Stimulated activated naive CD8-positive, alpha-beta T cell treated with anti-CD3 and anti-CD28 coated beads, Interleukin-15, amount 100 ng/mL, for 72 hours (primary cell): ENCODE measurements around the gene HECW1.

Source experiments
- ATAC-seq: fragments of 150-1000 bp; cut with Tn5 transposase; 2 replicates; pipeline ENCODE4 v1.10.0; 2021; ENCODE audit warnings: mild to moderate bottlenecking, moderate library complexity
- DNase-seq, 2 donors: peaks; one replicate each; pipeline ENCODE4 v3.0.0; 2021 to 2022
- H3K27ac Mint-ChIP-seq, 2 donors: one replicate each; pipeline ENCODE4 v1.8.0; 2022; ENCODE audit warnings: mild to moderate bottlenecking in 2 of 2, mixed read lengths in 2 of 2, moderate library complexity in 2 of 2
- H3K27me3 Mint-ChIP-seq: one replicate; pipeline ENCODE4 v1.8.0; 2022; ENCODE audit warnings: mixed read lengths
- H3K4me1 Mint-ChIP-seq: one replicate; pipeline ENCODE4 v1.8.0; 2022; ENCODE audit warnings: mild to moderate bottlenecking, mixed read lengths
- H3K4me3 Mint-ChIP-seq, 2 donors: one replicate each; pipeline ENCODE4 v1.8.0; 2022; ENCODE audit warnings: mild to moderate bottlenecking in 2 of 2, mixed read lengths in 2 of 2, moderate library complexity in 1 of 2
- H3K9me3 Mint-ChIP-seq, 2 donors: one replicate each; pipeline ENCODE4 v1.8.0; 2022; ENCODE audit warnings: mixed read lengths in 2 of 2

The HECW1 gene

DNA sequence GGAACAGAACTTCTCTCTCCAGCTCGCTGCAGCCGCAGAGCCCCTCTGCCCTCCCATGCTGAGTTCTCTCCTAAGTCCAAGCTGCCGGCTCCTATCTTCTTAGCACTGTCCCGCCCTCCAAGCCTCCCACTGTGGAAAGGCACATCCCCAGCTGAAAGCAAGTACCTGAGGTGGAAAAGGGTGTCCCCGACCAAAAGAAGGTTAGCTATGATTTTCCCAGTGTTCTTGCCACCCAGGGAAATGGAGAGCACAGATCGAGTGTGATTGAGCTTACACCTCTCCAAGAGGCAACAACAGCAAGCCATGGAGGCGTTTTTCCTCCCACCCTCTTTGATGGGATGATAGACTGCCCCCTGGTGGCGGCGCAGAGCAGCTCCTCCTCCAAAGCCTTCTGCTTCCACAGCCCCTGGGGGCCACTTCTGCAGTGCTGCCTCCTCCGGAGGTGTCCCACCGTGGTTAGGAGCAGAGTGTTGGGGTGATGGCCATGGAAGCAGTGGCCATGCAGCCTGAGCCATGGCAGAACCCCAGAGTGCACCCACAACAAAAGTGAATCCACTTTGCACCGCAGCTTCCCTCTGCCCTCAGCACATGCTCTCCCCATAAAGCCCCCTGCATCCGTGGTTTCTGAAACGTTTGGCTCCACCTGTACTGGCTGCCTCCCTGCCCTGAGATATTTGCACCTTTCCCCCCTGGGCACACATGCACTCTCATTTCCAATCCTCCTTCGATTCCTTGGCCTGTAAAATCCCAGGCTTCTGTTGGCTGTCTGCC lies 327.4 kb downstream of the HECW1 start:
- Mint-ChIP-seq H3K4me3 (no peak overlapping the region), H3K9me3 (no peaks in the 10 kb centered on the region), H3K27ac (peak overlapping the region; percentile 52), H3K4me1 (no peaks in the 10 kb centered on the region), H3K27me3 (peaks cover 8% of the 10 kb centered on the region)
- ATAC-seq, result peak; percentile 80
- DNase-seq, result peak; percentile 57 to 58

DNA sequence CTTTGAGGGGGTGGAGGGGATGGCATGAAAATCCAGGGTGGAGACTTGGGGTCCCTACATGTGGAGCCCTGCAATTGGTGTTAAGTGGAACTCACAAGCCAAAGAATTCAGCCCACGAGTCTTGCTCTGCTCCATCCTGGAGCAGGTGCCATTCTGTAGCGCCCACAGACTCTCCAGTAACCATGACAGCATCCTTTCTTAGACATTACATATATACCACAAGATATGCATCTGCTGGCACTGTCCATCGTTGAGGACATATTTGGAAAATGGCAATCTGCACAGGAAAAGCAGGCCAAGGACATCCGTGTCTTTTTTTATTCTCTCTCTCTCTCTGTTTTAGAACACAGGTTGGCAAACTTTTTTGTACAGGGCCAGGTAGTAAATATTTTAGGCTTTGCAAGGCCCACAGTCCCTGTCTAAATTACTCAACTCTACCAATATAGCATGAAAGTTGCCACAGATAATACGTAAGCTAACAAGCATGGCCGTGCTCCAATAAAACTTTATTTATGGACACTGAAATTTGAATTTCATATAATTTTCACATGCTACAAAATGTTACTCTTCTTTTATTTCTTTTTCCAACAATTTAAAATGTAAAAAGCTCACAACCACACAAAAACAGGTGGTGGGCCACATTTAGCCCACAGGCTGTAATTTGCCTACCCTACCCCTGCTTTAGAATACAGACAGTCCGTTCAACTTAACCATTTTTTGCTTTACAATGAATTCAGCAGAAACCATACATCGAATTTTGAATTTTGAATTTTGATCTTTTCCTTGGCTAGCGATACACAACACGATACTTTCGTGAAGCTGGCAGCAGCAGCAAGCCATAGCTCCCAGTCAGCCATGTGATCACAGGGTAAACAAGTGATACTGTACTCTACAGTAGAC lies 329.0 kb downstream of the HECW1 start:
- DNase-seq (no peak), ATAC-seq (no peak)
- no peak overlapping the region for H3K4me3 Mint-ChIP-seq
- H3K4me1 Mint-ChIP-seq, result no peaks in the 10 kb centered on the region
- H3K9me3 Mint-ChIP-seq, result no peaks in the 10 kb centered on the region
- H3K27ac Mint-ChIP-seq, result no peak overlapping the region
- H3K27me3 Mint-ChIP-seq, result peaks cover 9% of the 10 kb centered on the region

DNA sequence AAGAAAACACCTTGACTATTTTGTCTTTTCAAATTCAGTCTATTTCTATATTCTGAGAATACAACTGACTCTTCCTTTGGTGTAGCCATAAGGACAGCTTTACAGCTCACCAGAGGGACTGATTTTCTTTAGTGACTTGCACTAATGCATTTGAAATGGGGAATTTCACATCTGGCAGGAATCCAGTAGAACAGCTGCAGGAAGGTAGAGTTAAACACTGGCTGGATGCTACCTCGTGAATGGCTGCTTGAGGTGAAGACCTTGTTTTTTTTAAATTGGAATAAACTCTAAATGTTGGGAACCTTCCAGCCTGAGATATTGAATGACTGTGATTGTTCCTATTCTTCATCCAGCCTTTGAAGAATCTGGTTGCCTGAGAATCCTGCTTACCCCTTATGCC lies 330.9 kb downstream of the HECW1 start:
- Mint-ChIP-seq H3K4me3 (no peak overlapping the region), H3K27me3 (peaks cover 9% of the 10 kb centered on the region), H3K9me3 (no peaks in the 10 kb centered on the region), H3K27ac (peak overlapping the region in 1 of 2 donors; percentile 57), H3K4me1 (no peaks in the 10 kb centered on the region)
- ATAC-seq (no peak), DNase-seq (no peak)

DNA sequence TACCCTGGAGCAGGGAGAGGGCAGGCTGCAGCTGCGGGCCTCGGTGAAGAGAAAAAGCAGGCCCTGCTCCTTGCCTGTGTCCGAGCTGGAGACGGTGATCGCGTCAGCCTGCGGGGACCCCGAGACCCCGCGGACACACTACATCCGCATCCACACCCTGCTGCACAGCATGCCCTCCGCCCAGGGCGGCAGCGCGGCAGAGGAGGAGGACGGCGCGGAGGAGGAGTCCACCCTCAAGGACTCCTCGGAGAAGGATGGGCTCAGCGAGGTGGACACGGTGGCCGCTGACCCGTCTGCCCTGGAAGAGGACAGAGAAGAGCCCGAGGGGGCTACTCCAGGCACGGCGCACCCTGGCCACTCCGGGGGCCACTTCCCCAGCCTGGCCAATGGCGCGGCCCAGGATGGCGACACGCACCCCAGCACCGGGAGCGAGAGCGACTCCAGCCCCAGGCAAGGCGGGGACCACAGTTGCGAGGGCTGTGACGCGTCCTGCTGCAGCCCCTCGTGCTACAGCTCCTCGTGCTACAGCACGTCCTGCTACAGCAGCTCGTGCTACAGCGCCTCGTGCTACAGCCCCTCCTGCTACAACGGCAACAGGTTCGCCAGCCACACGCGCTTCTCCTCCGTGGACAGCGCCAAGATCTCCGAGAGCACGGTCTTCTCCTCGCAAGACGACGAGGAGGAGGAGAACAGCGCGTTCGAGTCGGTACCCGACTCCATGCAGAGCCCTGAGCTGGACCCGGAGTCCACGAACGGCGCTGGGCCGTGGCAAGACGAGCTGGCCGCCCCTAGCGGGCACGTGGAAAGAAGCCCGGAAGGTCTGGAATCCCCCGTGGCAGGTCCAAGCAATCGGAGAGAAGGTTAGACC lies 332.5 kb downstream of the HECW1 start:
- ATAC-seq, result peak; percentile 53
- DNase-seq, result no peak
- H3K27ac Mint-ChIP-seq, result peak overlapping the region in 1 of 2 donors; percentile 10
- H3K4me3 Mint-ChIP-seq, result no peak overlapping the region
- H3K9me3 Mint-ChIP-seq, result no peaks in the 10 kb centered on the region
- H3K4me1 Mint-ChIP-seq, result no peaks in the 10 kb centered on the region
- peaks cover 9% of the 10 kb centered on the region for H3K27me3 Mint-ChIP-seq

DNA sequence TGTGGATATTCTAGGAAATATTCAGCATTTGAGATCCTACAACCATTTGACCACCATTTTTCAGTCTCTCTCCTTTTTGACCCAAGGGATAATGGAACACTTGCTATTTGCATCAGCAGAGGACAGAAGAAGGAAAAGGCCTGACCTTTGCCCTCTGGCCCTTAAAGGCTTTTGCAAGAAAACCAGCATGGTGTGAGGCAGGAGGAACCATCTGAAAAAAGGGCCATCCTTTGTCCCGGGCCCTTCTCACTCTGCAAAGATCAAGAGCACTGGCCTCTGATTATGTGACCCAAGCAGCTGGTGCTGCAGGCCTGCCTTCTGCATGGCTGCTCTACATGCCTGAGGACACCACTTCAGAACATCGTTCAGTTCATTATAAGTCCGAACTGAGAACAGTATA lies 337.1 kb downstream of the HECW1 start:
- DNase-seq, result no peak
- H3K27ac Mint-ChIP-seq, result no peak overlapping the region
- H3K9me3 Mint-ChIP-seq, result no peaks in the 10 kb centered on the region
- H3K27me3 Mint-ChIP-seq, result peaks cover 10% of the 10 kb centered on the region
- H3K4me1 Mint-ChIP-seq, result no peaks in the 10 kb centered on the region
- no peak for ATAC-seq
- no peak overlapping the region for H3K4me3 Mint-ChIP-seq

DNA sequence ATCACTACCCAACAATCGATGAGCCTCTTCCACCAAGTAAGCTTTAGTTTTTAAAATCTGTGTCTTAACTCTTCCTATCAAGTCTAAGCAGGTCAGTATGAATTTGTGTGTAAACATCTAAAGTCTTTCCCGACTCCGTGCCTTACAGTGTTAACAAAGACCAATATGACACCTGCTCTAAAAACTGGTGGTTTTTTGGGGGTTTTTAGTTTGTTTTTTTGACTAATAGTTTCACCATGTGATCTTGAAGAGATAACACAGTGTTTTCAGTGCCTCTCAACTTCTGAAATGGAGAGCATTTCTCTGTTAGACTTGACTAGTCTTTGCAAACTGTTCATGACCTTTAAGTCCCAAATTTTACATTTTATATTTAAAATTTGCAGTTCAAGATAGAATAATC lies 338.4 kb downstream of the HECW1 start:
- ATAC-seq, result no peak

DNA sequence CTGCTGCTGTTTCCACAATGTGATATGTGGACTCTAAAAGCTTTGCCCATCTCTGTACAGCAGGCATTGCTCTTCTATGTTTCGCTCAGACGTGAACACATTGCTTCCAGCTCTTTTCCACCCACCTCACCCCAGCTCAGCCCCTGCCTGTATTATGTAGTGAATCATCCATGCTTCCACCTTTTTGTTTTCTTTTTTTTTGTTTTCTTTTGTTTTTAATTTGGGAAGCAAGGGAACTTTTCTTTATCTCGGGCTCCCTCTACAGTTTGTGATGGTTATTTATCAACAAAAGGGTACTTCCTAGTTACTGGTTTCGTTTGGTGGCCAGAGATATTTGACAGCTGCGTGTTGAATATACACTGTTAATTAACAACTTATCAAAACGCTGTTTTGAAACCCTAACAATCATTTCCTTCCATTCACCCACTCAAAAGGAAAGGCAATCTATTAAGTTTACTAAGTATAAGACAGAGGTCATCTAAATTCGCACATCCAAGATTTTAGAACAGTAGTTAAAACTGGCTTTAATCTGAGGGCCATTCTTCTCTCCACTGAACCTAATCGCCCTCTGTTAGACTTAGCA lies 342.6 kb downstream of the HECW1 start:
- Mint-ChIP-seq H3K4me3 (no peak overlapping the region), H3K27me3 (peaks cover 8% of the 10 kb centered on the region), H3K9me3 (no peaks in the 10 kb centered on the region), H3K27ac (no peak overlapping the region), H3K4me1 (no peaks in the 10 kb centered on the region)
- ATAC-seq, result no peak
- DNase-seq, result no peak

More for the DNA sequence above, 338.4 kb downstream of the HECW1 start:
- Mint-ChIP-seq H3K27me3 (peaks cover 8% of the 10 kb centered on the region), H3K4me1 (no peaks in the 10 kb centered on the region), H3K27ac (no peak overlapping the region), H3K4me3 (no peak overlapping the region), H3K9me3 (no peaks in the 10 kb centered on the region)
- no peak for DNase-seq

DNA sequence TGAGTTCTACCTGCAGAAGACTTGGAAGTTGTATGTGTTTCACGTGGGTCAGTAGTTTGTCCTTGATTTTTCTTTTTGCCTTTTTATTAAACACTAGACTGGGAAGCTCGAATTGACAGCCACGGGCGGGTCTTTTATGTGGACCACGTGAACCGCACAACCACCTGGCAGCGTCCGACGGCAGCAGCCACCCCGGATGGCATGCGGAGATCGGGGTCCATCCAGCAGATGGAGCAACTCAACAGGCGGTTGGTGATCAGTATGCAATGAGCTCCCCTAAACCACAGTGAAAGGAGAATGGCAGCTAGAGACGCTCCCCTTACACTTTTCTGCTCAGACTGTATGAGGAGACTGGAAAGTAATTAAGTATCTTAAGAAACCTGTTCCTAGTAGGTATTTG lies 343.8 kb downstream of the HECW1 start:
- Mint-ChIP-seq H3K4me3 (no peak overlapping the region), H3K4me1 (no peaks in the 10 kb centered on the region), H3K9me3 (no peaks in the 10 kb centered on the region), H3K27me3 (peaks cover 8% of the 10 kb centered on the region), H3K27ac (no peak overlapping the region)
- ATAC-seq (no peak), DNase-seq (no peak)

DNA sequence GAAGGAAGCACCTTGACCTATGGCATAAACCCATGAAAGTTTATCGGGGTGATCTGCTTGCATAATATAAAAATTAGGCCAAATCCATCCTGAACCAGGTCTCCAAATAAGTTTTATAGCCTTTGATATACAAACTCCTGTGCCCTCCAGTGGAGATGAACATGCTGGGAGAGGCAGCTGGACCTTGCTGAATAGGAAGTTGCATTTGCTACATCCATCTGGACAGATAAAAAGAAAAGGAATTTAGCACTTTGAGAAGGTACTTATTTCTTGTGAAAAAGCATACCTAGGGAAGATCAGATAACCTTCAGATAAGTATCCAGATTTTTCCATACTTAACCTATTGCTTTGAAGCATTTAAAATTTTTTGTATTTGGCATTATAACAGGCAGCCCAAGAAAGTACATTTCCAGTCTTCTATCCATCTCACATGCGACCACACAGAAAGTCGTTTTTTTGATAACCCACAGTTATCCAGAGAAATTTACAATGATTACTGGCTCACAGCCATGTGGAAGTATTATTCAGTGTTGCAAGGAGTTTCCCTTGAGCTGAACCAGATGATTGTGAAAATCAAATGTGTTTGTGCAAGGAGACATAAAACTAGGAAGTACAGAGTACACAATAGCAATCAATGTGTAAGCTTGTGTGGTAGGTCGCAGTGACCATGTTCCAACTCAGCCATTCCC lies 346.0 kb downstream of the HECW1 start:
- Mint-ChIP-seq H3K4me3 (no peak overlapping the region), H3K27ac (no peak overlapping the region), H3K27me3 (peaks cover 14% of the 10 kb centered on the region), H3K4me1 (peaks cover 10% of the 10 kb centered on the region), H3K9me3 (no peaks in the 10 kb centered on the region)
- DNase-seq (no peak), ATAC-seq (no peak)

DNA sequence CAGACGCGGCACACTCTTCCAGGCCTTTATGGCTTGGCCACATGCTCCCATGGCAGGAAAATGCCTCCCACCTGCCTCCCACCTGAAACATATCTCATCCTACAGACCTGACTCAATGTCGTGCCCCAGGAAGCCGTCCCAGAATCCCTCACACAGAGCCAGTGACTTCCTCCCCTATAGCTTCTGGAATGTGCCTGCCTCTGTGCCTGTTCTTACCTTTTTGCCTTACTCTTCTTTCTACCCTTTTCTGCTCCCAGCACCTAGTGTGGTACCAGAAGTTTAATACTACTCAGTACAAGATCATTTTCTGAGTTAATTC lies 346.5 kb downstream of the HECW1 start:
- no peaks in the 10 kb centered on the region for H3K9me3 Mint-ChIP-seq
- H3K4me1 Mint-ChIP-seq, result peaks cover 10% of the 10 kb centered on the region
- H3K27me3 Mint-ChIP-seq, result peaks cover 19% of the 10 kb centered on the region
- ATAC-seq (no peak), DNase-seq (no peak)
- no peak overlapping the region for H3K27ac Mint-ChIP-seq
- no peak overlapping the region for H3K4me3 Mint-ChIP-seq

DNA sequence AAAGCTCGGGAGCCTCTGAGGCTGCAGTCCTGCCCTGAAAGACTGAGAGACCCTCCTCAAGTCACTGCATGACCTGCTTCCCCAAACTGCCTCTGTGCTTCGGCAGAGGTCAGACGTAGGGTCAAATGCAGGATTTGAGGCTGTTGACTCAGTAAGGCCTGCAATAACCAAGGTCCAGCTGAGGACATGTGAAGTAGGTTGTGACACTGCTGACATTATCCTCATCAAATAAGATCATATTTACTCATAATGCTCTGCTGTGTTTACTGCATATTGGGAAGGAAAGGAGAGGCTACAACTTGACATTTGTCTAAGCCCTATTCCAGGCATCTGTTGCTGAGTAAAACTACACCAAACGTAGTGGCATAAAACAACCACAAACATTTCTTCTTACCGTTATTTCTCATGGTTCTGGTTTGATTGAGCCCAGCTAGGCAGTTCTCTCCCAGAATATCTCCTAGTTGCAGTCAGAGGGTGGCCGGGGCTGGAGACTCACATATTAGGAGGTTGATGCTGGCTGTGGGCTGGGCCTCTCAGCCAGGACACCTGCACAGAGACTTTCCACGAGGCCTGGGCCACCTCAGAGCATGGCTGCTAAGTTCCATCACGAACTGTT lies 348.4 kb downstream of the HECW1 start:
- ATAC-seq, result no peak
- no peak overlapping the region for H3K4me3 Mint-ChIP-seq
- DNase-seq, result no peak

DNA sequence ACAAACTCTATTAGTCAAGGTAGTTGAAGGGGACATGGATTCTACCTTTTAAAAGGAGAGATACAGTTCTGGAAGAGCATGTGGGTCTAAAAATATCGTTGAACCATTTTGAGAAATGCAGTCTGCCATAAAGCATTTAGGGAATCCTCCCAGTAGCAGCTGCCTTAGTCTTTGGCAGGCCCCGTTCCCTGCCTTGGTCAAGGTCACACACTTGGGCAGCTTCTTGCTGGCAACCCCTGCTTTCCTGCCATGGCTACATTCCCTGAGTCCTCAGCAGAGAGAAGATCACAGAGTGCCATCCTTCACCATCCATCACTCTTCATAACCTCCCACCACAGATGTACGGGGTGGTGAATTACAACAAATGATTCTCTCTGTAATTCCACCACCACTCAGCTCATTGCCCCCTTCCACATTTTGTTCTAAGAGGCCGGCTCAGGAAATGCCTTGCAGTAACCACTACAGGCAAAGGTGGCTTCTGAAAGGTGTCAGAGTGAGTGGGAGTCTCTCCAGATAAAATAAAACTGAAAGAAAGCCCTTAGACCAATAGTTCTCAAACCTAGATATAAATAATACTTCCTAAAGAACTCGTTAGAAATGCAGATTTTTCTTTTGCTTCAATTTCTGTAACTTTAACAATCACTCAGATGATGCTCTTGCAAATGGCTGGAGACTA lies 349.0 kb downstream of the HECW1 start:
- no peak overlapping the region for H3K27ac Mint-ChIP-seq

More for the DNA sequence above, 348.4 kb downstream of the HECW1 start:
- Mint-ChIP-seq H3K9me3 (no peaks in the 10 kb centered on the region), H3K27me3 (peaks cover 20% of the 10 kb centered on the region), H3K27ac (no peak overlapping the region), H3K4me1 (peaks cover 15% of the 10 kb centered on the region)

DNA sequence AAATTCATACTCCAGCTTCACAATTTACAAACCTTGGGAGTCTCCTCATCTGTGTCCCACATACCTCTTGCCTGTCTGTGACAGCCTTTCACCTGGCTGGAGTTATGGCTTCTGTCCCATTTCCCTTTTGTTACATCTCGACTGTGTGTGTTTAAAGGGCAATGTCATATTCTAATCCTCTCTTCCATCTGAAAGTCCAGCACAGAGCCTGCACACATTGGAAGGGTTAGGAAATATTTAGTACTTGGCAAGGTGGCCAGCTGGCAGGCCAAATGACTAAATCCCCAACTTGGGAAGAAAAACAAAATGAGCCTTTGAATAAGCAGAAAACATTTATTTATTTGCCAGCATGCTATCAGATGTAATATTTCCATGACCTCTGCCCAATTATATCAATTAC lies 350.4 kb downstream of the HECW1 start:
- no peak overlapping the region for H3K4me3 Mint-ChIP-seq
- H3K4me1 Mint-ChIP-seq, result peaks cover 16% of the 10 kb centered on the region

More for the DNA sequence above, 349.0 kb downstream of the HECW1 start:
- no peak for ATAC-seq
- Mint-ChIP-seq H3K9me3 (no peaks in the 10 kb centered on the region), H3K4me1 (peaks cover 16% of the 10 kb centered on the region), H3K27me3 (peaks cover 20% of the 10 kb centered on the region), H3K4me3 (no peak overlapping the region)
- no peak for DNase-seq

DNA sequence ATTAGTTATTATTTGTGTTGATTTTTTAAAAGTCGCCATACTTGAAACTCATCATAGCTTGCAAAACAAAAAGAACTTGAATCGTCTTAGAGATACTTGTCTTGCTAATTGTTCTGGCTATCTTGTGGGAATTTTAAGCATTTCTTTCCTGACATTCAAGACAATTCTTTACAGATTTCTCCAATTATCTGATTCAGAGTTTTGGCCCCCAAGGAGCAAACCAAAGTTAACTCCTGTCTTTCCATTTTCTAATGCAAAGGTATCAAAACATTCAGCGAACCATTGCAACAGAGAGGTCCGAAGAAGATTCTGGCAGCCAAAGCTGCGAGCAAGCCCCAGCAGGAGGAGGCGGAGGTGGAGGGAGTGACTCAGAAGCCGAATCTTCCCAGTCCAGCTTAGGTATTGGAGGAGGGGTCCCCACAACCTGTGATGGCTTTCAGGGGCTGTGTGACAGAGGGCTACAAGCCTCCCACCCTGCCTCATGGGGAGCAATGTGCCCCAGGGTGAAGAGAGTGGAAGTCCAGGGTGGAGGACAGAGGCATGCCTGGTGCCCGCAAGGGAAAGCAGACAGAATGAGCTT lies 351.0 kb downstream of the HECW1 start:
- Mint-ChIP-seq H3K27me3 (peaks cover 20% of the 10 kb centered on the region), H3K9me3 (no peaks in the 10 kb centered on the region), H3K4me1 (peaks cover 16% of the 10 kb centered on the region), H3K4me3 (no peak overlapping the region), H3K27ac (peak overlapping the region in 1 of 2 donors; percentile 29)
- DNase-seq (no peak), ATAC-seq (no peak)

More for the DNA sequence above, 350.4 kb downstream of the HECW1 start:
- Mint-ChIP-seq H3K9me3 (no peaks in the 10 kb centered on the region), H3K27ac (peak overlapping the region in 1 of 2 donors; percentile 1), H3K27me3 (peaks cover 20% of the 10 kb centered on the region)
- ATAC-seq (no peak), DNase-seq (no peak)
